Measurements from ENCODE around the gene MRPL3. TPM values are rescaled to one million over a fixed set of nuclear protein-coding genes. Genes with fewer than 3 reads are reported as not detected.

Gene MRPL3
- total and polyA plus RNA-seq, 2 donors (not counting 1 experiment from before 2014, with no cell fraction given): 18.5 to 50.1 TPM

GRCh38 chr3:131432441-131432840, 70.3 kb downstream of the MRPL3 start:
- Histone ChIP-seq H4K20me1 (ENCODE audit: control insufficient read depth, insufficient read depth, low read length, poor library complexity, severe bottlenecking) (no peaks in the 10 kb centered on the region), H2AFZ (ENCODE audit: insufficient read depth, low read depth, low read length, poor library complexity, severe bottlenecking) (no peak overlapping the region), H3K27ac (ENCODE audit: low read length in 2 of 2) (no peak overlapping the region), H3K79me2 (ENCODE audit: control insufficient read depth, insufficient read depth, low read length) (no peaks in the 10 kb centered on the region), H3K4me1 (ENCODE audit: control insufficient read depth in 2 of 2, insufficient read depth in 2 of 2, low read length in 2 of 2) (no peaks in the 10 kb centered on the region), H3K9ac (ENCODE audit: low read length) (no peak overlapping the region), H3K36me3 (replicated peaks in 1 of 2; ENCODE audit: control extremely low read depth in 1 of 2, control insufficient read depth in 1 of 2, extremely low read depth in 1 of 2, insufficient read depth in 2 of 2, low read length in 1 of 2) (no peaks in the 10 kb centered on the region), H3K4me3 (ENCODE audit: control extremely low read depth in 1 of 5, extremely low read depth in 1 of 5, insufficient read depth in 1 of 5, low read depth in 2 of 5, low read length in 4 of 5) (no peak overlapping the region), H3K9me3 (ENCODE audit: control extremely low read depth in 1 of 3, control insufficient read depth in 2 of 3, insufficient read depth in 1 of 3, low read length in 2 of 3) (no peaks in the 10 kb centered on the region), H3K4me2 (replicated peaks; ENCODE audit: low read depth, low read length, poor library complexity, severe bottlenecking) (no peak overlapping the region), H3K27me3 (replicated peaks in 1 of 4; ENCODE audit: control extremely low read depth in 1 of 4, control insufficient read depth in 3 of 4, insufficient read depth in 4 of 4, low read length in 3 of 4) (no peaks in the 10 kb centered on the region)
- Mint-ChIP-seq H3K9me3 (ENCODE audit: insufficient read depth) (peaks cover 5% of the 10 kb centered on the region), H3K4me1 (no peaks in the 10 kb centered on the region), H3K27me3 (peaks cover 13% of the 10 kb centered on the region), H3K27ac (no peak overlapping the region), H3K4me3 (no peak overlapping the region)
- WGBS (ENCODE audit: insufficient coverage): 84% methylated on average over 3 of the region's 3 CpGs
- ChIA-PET CTCF (no interaction called here), POLR2A (no interaction called here)
- intact Hi-C loops (cut with micrococcal nuclease): no loop called here
- no peak for ATAC-seq (ENCODE audit: low read depth)
- TF ChIP-seq CTCF (IDR thresholded peaks at IDR 0.05): no peak
- no peak for TF ChIP-seq EZH2 (IDR thresholded peaks at IDR 0.05; ENCODE audit: borderline replicate concordance, insufficient read depth, low read depth, low read length, poor library complexity, severe bottlenecking)
- DNase-seq: no peak

- intact Hi-C loops (cut with micrococcal nuclease): no loop called here
- CTCF ChIA-PET: no interaction called here
These were observed 71.0 kb downstream of the MRPL3 start for GRCh38 chr3:131431754-131432153.

More at GRCh38 chr3:131431754-131432153, 71.0 kb downstream of the MRPL3 start:
- Histone ChIP-seq H3K36me3 (replicated peaks in 1 of 2; ENCODE audit: control extremely low read depth in 1 of 2, control insufficient read depth in 1 of 2, extremely low read depth in 1 of 2, insufficient read depth in 2 of 2, low read length in 1 of 2) (no peaks in the 10 kb centered on the region), H4K20me1 (ENCODE audit: control insufficient read depth, insufficient read depth, low read length, poor library complexity, severe bottlenecking) (no peaks in the 10 kb centered on the region), H3K27me3 (replicated peaks in 1 of 4; ENCODE audit: control extremely low read depth in 1 of 4, control insufficient read depth in 3 of 4, insufficient read depth in 4 of 4, low read length in 3 of 4) (no peaks in the 10 kb centered on the region), H3K4me2 (replicated peaks; ENCODE audit: low read depth, low read length, poor library complexity, severe bottlenecking) (no peak overlapping the region), H3K9me3 (ENCODE audit: control extremely low read depth in 1 of 3, control insufficient read depth in 2 of 3, insufficient read depth in 1 of 3, low read length in 2 of 3) (no peaks in the 10 kb centered on the region), H3K79me2 (ENCODE audit: control insufficient read depth, insufficient read depth, low read length) (no peaks in the 10 kb centered on the region), H3K4me1 (ENCODE audit: control insufficient read depth in 2 of 2, insufficient read depth in 2 of 2, low read length in 2 of 2) (no peaks in the 10 kb centered on the region), H2AFZ (ENCODE audit: insufficient read depth, low read depth, low read length, poor library complexity, severe bottlenecking) (no peak overlapping the region), H3K27ac (ENCODE audit: low read length in 2 of 2) (no peak overlapping the region), H3K9ac (ENCODE audit: low read length) (no peak overlapping the region), H3K4me3 (ENCODE audit: control extremely low read depth in 1 of 5, extremely low read depth in 1 of 5, insufficient read depth in 1 of 5, low read depth in 2 of 5, low read length in 4 of 5) (no peak overlapping the region)
- 87% methylated on average over 5 of the region's 5 CpGs for WGBS (ENCODE audit: insufficient coverage)
- ATAC-seq (ENCODE audit: low read depth) (no peak), DNase-seq (no peak)
- POLR2A ChIA-PET: no interaction called here
- peaks cover 6% of the 10 kb centered on the region for H3K27me3 Mint-ChIP-seq
- TF ChIP-seq EZH2 (IDR thresholded peaks at IDR 0.05; ENCODE audit: borderline replicate concordance, insufficient read depth, low read depth, low read length, poor library complexity, severe bottlenecking) (no peak), CTCF (IDR thresholded peaks at IDR 0.05) (no peak)
- no peak overlapping the region for H3K4me3 Mint-ChIP-seq
- H3K27ac Mint-ChIP-seq: no peak overlapping the region
- H3K9me3 Mint-ChIP-seq (ENCODE audit: insufficient read depth): no peaks in the 10 kb centered on the region
- no peaks in the 10 kb centered on the region for H3K4me1 Mint-ChIP-seq
